Measurements from ENCODE around the gene CRNKL1.
A peak's percentile ranks its signal among the peaks of the same experiment; 100 is the strongest.

CRNKL1 gene

DNA sequence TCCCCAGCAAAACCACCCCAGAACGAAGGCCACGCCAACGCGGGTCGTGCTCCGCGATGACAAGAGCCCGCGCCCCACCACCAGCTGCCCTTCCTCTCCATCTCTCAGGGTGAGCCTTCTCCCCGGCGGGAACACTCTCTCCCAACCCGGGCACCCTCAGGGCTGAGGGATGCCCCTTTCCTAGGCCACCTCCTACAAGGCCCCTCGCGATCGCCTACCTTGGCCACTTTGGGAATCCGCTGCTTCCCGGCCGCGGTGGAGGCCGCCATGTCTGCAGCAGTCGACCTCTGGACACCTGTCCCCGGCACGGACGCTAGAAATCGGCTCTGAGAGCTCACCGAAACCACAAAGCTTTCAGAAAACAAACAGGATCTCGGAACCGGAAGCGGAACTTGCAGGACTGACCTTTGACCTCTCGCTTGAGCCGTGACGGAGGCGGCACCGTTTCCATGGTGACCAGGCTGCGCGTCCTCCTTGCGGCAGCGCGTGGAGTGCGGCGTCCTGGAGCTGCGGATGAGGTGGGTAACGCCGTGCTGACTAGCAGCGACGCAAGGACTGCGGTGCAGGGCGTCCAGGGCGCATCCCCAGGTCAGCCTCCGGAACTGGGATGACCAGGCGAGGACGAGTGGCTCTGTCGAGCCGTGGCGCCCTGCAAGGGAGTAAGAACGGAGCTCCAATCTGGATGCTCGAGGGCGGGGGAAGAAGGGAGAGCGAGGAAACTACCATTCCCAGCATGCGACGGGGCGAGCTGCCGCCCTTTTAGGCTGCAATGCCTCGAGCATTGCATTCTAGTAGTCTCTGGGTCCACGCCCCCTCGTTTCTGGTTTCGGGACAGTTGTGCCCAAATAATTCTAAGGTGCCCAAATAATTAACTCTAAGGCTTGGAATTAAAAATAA is at the start of gene CRNKL1, which contains the start of gene CFAP61:
TSS of gene CRNKL1 (minus strand) at position 393 of the 897 bp plus-strand sequence. CDS start at position 269, 124 bp downstream.
TSS of gene CFAP61 (plus strand) at position 459 of the 897 bp plus-strand sequence. CDS start 4,122 bp downstream, outside the sequence.
- peak; percentile 96 for DNase-seq (ENCODE audit: low spot score)

DNA sequence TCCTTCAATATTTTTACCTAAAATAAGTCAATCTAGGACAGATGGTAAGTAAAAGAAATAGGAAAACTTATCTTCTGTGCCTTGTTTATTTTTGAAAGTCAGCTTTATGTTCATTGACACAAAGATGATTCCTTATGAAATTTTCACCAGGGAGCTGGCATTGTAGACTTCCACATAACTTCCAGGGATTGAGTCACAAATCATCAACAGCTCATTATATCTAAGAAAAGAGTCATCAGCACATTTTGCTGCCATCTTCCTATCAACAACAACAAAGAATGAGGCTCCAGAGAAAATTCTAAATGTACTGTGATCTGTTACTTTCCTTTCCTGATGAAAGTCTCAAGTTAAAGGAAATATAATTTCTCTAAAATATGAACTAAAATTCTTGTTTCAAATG is 48.6 kb upstream of the CRNKL1 start:
- no peak for DNase-seq (ENCODE audit: low spot score)

- no peak for DNase-seq (ENCODE audit: low spot score)
Measured at GRCh38 chr20:20096421-20096820, 44.2 kb upstream of the CRNKL1 start.

DNA sequence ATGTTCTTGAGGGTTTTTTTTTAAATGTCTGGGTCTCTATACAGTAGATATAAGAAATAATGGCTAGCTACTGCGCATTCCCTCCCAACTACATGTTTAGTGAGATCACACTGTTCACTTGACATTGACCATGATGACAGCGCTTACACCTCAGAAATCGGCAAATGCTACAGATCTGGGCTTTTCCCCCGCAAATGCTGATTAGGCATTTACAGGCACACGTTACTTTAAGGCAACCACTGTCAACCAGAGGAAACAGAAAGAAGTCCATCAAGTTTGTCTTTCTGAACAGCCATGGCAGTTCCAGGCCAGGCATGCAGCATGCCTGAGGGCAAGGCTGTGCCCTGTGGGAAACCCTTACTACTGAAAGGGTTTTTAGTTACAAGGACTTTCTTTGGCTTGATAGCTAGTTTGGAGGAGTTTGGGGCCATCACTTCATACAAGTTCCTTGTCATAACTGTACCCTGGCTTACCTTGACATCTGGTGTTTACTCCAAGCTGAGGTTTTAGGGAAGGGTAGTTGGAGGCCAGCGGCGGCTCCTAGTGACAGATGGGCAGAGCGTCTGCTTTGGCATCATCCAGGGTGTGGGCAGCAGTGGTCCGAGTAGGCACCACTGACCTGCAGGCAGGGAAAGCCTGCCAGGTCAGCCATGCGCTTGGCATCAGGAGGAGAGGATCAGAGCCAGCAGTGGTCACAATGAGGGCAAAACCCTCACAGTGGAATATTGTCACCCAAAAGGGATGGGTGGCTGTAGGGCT is 43.0 kb upstream of the CRNKL1 start:
- DNase-seq (ENCODE audit: low spot score): no peak

DNA sequence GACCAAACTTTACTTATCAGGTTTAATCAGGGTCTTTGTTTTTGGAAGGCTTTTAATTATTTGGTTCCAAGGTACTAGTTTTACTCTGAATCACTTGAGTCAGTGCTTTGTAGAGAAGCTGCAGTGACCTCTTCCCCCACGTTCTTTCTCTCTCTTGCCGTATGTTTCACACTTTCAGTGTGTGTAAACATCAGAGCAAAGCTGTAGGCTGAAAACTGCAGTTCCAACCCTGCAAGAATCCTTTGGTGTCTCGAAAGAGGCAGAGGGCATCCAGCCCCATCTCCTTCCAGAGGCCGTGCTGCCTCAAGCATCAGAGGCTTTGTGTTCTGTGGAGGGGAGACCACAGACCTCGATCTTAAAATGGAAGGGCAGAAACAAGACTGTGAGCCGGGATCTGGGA is 42.1 kb upstream of the CRNKL1 start:
- no peak for DNase-seq (ENCODE audit: low spot score)

DNA sequence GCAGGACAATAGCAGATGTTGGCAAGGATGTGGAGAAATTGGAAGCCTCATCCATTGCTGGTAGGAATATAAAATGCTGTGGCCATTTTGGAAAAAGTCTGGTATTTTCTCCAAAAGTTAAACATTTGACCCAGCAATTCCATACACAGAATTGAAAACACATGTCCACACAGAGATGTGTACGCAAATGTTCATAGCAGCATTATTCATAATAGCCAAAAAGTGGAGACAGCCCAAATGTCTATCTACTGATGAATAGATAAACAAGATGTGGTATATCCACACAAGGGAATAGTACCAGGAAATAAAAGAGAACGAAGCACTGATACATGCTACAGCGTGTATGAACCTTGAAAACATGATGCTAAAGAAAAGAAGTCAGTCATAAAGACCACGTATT is 40.6 kb upstream of the CRNKL1 start:
- no peak for DNase-seq (ENCODE audit: low spot score)

DNA sequence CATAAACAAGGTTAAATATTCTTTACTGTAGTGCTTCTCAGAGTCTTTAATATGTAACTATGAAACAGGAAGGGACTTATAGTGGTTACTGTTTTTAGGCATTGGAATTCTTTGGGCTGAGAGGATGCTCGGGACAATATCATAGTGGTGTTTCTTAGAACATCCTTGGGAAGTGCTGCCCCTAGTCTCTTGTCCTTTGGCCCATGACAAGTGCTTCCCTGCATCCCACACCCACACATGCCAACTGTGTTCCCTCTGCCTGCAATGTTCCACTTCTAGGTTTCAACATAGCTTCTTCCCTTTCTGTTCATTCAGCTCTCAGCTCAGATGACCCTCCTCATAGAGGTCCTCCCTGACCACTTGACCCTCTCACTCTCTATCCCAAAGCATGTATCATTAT is 37.7 kb upstream of the CRNKL1 start:
- no peak for DNase-seq (ENCODE audit: low spot score)

DNA sequence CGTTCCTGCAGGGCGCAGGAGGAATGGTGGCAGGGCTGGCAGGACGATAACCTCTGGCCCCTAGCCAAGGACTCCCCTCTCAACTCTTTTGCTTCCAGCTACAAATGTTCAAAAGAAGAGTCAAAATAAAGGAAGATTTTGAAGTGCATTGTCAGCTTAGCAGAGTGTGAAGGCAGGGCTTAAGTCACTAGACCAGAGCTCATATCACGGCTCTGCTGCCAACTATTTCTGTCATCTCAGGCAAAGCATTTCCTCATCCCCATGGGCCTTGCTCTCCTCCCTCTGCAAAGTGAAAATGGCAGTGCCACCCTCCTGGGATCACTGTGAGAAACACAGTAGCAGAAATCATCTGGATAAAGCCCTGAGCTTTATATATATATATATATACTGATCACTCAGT is 36.8 kb upstream of the CRNKL1 start:
- DNase-seq (ENCODE audit: low spot score): no peak

GRCh38 chr20:20085812-20086211 is 33.5 kb upstream of the CRNKL1 start:
- DNase-seq (ENCODE audit: low spot score): no peak

DNA sequence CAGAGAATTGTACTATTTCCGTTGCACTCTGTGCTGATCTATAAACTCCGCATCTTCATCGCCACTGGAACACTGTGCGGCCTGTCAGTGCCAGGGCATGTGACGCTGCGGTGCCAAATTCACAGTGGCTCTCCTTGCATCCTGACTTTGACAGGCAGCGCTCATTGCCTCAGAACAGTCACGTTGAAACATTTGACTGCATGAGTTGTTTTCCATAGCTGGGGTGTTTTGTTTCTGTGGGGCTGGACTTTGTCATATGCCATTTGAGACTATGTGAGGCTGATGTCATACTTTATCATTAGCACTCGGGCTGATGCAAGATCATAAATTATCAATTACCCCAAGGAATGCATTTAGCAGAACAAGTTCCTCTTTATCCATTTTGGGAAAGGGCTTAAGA is 32.8 kb upstream of the CRNKL1 start:
- DNase-seq (ENCODE audit: low spot score): no peak

DNA sequence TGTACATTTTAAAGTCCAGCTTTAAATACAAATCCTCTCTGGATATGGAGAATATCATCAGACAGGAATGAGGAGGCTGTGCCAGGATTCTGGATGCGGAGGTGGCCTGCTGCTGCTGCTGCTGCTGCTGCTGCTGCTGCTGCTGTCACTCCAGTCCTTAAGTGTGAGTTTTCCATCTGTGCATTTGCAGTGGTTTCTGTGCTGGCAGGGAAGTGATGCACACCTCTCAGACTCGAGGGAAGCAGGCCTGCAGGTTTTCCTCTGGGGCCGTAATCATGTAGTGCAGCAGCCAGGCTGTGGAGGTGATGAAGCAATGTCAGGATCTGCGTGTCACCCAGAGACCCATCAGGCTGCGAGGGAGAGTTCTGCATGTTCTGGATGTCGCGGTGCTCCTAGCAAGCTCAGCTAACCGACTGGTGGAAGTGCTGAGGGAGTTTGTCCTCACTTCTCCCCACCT is 32.1 kb upstream of the CRNKL1 start:
- DNase-seq (ENCODE audit: low spot score): no peak

- DNase-seq (ENCODE audit: low spot score): peak; percentile 27
Measured at GRCh38 chr20:20083807-20084206, 31.5 kb upstream of the CRNKL1 start.

GRCh38 chr20:20079102-20079784 is 27.0 kb upstream of the CRNKL1 start:
- DNase-seq (ENCODE audit: low spot score): no peak

- no peak for DNase-seq (ENCODE audit: low spot score)
Measured at GRCh38 chr20:20078041-20078440, 25.8 kb upstream of the CRNKL1 start.

DNA sequence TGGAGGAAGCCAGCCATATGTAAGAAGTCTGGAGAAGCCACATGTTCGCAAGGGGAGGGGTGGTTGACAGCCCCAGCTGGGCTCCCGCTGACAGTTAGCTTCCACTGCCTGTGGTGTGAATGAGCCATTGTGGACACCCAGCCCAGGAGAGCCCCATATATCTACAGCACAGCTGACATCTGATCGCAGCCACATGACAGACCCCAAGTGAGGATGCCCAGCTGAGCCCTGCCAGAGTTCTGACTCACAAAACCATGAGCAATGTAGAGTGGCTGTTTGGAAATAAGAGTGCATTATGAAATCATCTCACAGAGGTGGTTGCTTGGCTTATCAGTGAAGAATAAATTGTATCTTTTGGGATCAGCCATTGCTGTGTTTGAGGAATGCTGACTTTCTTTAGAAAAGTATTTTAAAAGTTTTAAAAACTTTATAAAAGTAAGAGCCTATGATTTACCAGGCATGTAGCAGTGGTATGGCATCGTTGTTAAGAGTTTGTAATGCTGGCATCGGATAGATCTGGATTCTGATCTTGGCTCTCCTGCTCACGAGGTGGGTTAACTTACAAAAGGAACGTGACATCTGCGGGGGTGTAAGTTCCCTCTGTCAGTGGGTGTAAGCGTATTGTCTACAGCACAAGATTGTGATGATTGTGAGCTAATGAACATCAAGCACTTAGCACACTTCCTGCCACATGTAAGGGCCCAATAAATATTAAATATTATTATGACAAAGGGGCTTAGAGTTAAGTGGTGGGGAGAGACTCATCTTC is 24.2 kb upstream of the CRNKL1 start:
- no peak for DNase-seq (ENCODE audit: low spot score)

GRCh38 chr20:20075032-20075431 is 22.8 kb upstream of the CRNKL1 start:
- DNase-seq (ENCODE audit: low spot score): no peak

GRCh38 chr20:20073801-20074371 is 21.6 kb upstream of the CRNKL1 start:
- DNase-seq (ENCODE audit: low spot score): no peak

- DNase-seq (ENCODE audit: low spot score): no peak
Measured at GRCh38 chr20:20070871-20071726, 18.8 kb upstream of the CRNKL1 start.

DNA sequence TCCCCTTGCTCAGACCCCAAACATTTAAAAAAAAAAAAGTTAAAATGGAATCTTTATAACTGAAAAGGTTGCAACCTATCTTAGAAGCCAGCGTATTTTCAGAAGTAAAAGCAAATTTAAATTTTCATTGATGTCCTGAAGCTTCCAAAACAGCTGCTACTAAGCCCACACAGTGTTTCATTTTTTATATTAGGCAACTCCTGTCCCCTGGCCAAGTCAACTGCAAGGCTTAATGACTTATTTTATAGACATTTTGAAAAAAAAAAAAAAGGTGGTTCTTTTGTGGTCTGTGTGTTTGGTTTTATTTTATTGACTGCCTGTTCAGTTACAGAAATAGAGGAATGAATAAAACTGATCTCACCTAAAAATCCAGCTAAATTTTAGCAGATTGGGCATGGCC is 13.1 kb upstream of the CRNKL1 start:
- DNase-seq (ENCODE audit: low spot score): no peak
